Measurements from ENCODE around the gene SPATA9. TPM values are rescaled to one million over a fixed set of nuclear protein-coding genes. Genes with fewer than 3 reads are reported as not detected.
A peak's percentile ranks its signal among the peaks of the same experiment; 100 is the strongest.
"Not testable (repeated sequence)": the region's sequence is repeated elsewhere in the genome, so short reads cannot be mapped to it uniquely, and the experiment has no call there.

Gene SPATA9
- total and polyA plus RNA-seq, 5 donors from 2014 or later: 0.28 TPM; not detected in 4

GRCh38 chr5:95652849-95653248, 29.9 kb downstream of the SPATA9 start:
- ATAC-seq (ENCODE audit: low read depth in 2 of 2) (no peak), DNase-seq (no peak)
- no peaks in the 10 kb centered on the region for H3K27me3 ChIP-seq (ENCODE audit: control insufficient read depth, insufficient read depth, low read length)
- H3K36me3 ChIP-seq (ENCODE audit: control insufficient read depth, insufficient read depth, low read length): peaks cover 3% of the 10 kb centered on the region
- no peaks in the 10 kb centered on the region for H3K4me1 ChIP-seq (ENCODE audit: control insufficient read depth, insufficient read depth, low read length, poor library complexity, severe bottlenecking)
- no peak overlapping the region for H3K4me3 ChIP-seq (ENCODE audit: low read depth, low read length)
- Mint-ChIP-seq H3K9me3 (no peaks in the 10 kb centered on the region), H3K4me1 (peaks cover 0 to 12% (median 8%) of the 10 kb centered on the region in 4 donors), H3K27me3 (no peaks in the 10 kb centered on the region), H3K27ac (no peak overlapping the region), H3K4me3 (no peak overlapping the region), H3K36me3 (peaks cover 25% of the 10 kb centered on the region)
- no peak overlapping the region for H3K27ac ChIP-seq (ENCODE audit: insufficient read depth, low read length, poor library complexity, severe bottlenecking)
- H3K9me3 ChIP-seq (ENCODE audit: control insufficient read depth in 2 of 2, low read length in 2 of 2): no peaks in the 10 kb centered on the region

- H3K27me3 Mint-ChIP-seq: peaks cover 6% of the 10 kb centered on the region
- DNase-seq: no peak
- Histone ChIP-seq H3K4me3 (ENCODE audit: low read depth, low read length) (no peak overlapping the region), H3K27ac (ENCODE audit: insufficient read depth, low read length, poor library complexity, severe bottlenecking) (no peak overlapping the region), H3K9me3 (ENCODE audit: control insufficient read depth in 2 of 2, low read length in 2 of 2) (no peaks in the 10 kb centered on the region), H3K4me1 (ENCODE audit: control insufficient read depth, insufficient read depth, low read length, poor library complexity, severe bottlenecking) (peaks cover 12% of the 10 kb centered on the region), H3K36me3 (ENCODE audit: control insufficient read depth, insufficient read depth, low read length) (peaks cover 3% of the 10 kb centered on the region), H3K27me3 (ENCODE audit: control insufficient read depth, insufficient read depth, low read length) (no peaks in the 10 kb centered on the region)
- ATAC-seq (ENCODE audit: low read depth in 2 of 2): no peak
- no peaks in the 10 kb centered on the region for H3K9me3 Mint-ChIP-seq
- H3K27ac Mint-ChIP-seq: no peak overlapping the region
- H3K36me3 Mint-ChIP-seq: peaks cover 15% of the 10 kb centered on the region
- peaks cover 12 to 21% (median 15%) of the 10 kb centered on the region in 4 donors for H3K4me1 Mint-ChIP-seq
- peak overlapping the region in 1 of 4 donors; percentile 44 for H3K4me3 Mint-ChIP-seq
Observed at GRCh38 chr5:95649842-95650620, 32.8 kb downstream of the SPATA9 start.

GRCh38 chr5:95649274-95649673, 33.5 kb downstream of the SPATA9 start:
- DNase-seq (no peak), ATAC-seq (ENCODE audit: low read depth in 2 of 2) (no peak)
- peaks cover 13% of the 10 kb centered on the region for H3K36me3 Mint-ChIP-seq
- Histone ChIP-seq H3K4me1 (ENCODE audit: control insufficient read depth, insufficient read depth, low read length, poor library complexity, severe bottlenecking) (peaks cover 12% of the 10 kb centered on the region), H3K4me3 (ENCODE audit: low read depth, low read length) (no peak overlapping the region), H3K36me3 (ENCODE audit: control insufficient read depth, insufficient read depth, low read length) (peaks cover 3% of the 10 kb centered on the region), H3K27ac (ENCODE audit: insufficient read depth, low read length, poor library complexity, severe bottlenecking) (no peak overlapping the region), H3K9me3 (ENCODE audit: control insufficient read depth in 2 of 2, low read length in 2 of 2) (no peaks in the 10 kb centered on the region), H3K27me3 (ENCODE audit: control insufficient read depth, insufficient read depth, low read length) (no peaks in the 10 kb centered on the region)
- no peak overlapping the region for H3K27ac Mint-ChIP-seq
- H3K4me1 Mint-ChIP-seq: peaks cover 12 to 26% (median 20%) of the 10 kb centered on the region in 4 donors
- no peaks in the 10 kb centered on the region for H3K9me3 Mint-ChIP-seq
- H3K27me3 Mint-ChIP-seq: peaks cover 6% of the 10 kb centered on the region
- H3K4me3 Mint-ChIP-seq: peak overlapping the region in 1 of 4 donors; percentile 44

- Histone ChIP-seq H3K4me1 (ENCODE audit: control insufficient read depth, insufficient read depth, low read length, poor library complexity, severe bottlenecking) (peaks cover 12% of the 10 kb centered on the region), H3K36me3 (ENCODE audit: control insufficient read depth, insufficient read depth, low read length) (peaks cover under 1% of the 10 kb centered on the region), H3K27me3 (ENCODE audit: control insufficient read depth, insufficient read depth, low read length) (no peaks in the 10 kb centered on the region), H3K4me3 (ENCODE audit: low read depth, low read length) (peak overlapping the region; percentile 78), H3K9me3 (ENCODE audit: control insufficient read depth in 2 of 2, low read length in 2 of 2) (no peaks in the 10 kb centered on the region), H3K27ac (ENCODE audit: insufficient read depth, low read length, poor library complexity, severe bottlenecking) (no peak overlapping the region)
- Mint-ChIP-seq H3K4me3 (peak overlapping the region; percentile 22 to 61 (median 40)), H3K27ac (peak overlapping the region in 1 of 3 donors; percentile 91), H3K36me3 (peaks cover 12% of the 10 kb centered on the region), H3K4me1 (peaks cover 12 to 30% (median 23%) of the 10 kb centered on the region in 4 donors), H3K9me3 (no peaks in the 10 kb centered on the region), H3K27me3 (peaks cover 6% of the 10 kb centered on the region)
- ATAC-seq (ENCODE audit: low read depth in 2 of 2) (no peak), DNase-seq (peak in 1 of 3 donors; percentile 52)
Observed at GRCh38 chr5:95647886-95648860, 34.6 kb downstream of the SPATA9 start.

GRCh38 chr5:95646569-95647431, 36.0 kb downstream of the SPATA9 start, which contains the start of gene RFESD:
Gene RFESD (plus strand): TSS chr5:95646777. CDS start chr5:95652272, 5,495 bp downstream.
- Mint-ChIP-seq H3K4me1 (peaks cover 12 to 30% (median 23%) of the 10 kb centered on the region in 4 donors), H3K27me3 (peaks cover 9% of the 10 kb centered on the region), H3K27ac (peak within 1 kb of the TSS; percentile 74 to 94 (median 91)), H3K36me3 (no peaks in the 10 kb centered on the region), H3K9me3 (no peaks in the 10 kb centered on the region), H3K4me3 (peak within 1 kb of the TSS; percentile 88 to 96 (median 92))
- Histone ChIP-seq H3K4me3 (ENCODE audit: low read depth, low read length) (peak within 1 kb of the TSS; percentile 78), H3K4me1 (ENCODE audit: control insufficient read depth, insufficient read depth, low read length, poor library complexity, severe bottlenecking) (peaks cover 12% of the 10 kb centered on the region), H3K9me3 (ENCODE audit: control insufficient read depth in 2 of 2, low read length in 2 of 2) (no peaks in the 10 kb centered on the region), H3K27ac (ENCODE audit: insufficient read depth, low read length, poor library complexity, severe bottlenecking) (peak within 1 kb of the TSS; percentile 89), H3K36me3 (ENCODE audit: control insufficient read depth, insufficient read depth, low read length) (no peaks in the 10 kb centered on the region), H3K27me3 (ENCODE audit: control insufficient read depth, insufficient read depth, low read length) (no peaks in the 10 kb centered on the region)
- peak; percentile 90 to 97 (median 92) for DNase-seq
- peak; percentile 94 to 96 for ATAC-seq (ENCODE audit: low read depth in 2 of 2)

- not testable (repeated sequence) for H3K36me3 Mint-ChIP-seq, DNase-seq
- H3K27ac ChIP-seq (ENCODE audit: insufficient read depth, low read length, poor library complexity, severe bottlenecking): peak overlapping the region; percentile 89
Observed at GRCh38 chr5:95646226-95646568, 36.6 kb downstream of the SPATA9 start.

More at GRCh38 chr5:95646226-95646568, 36.6 kb downstream of the SPATA9 start:
- ATAC-seq (ENCODE audit: low read depth in 2 of 2); H3K27me3 ChIP-seq (ENCODE audit: control insufficient read depth, insufficient read depth, low read length); H3K9me3 Mint-ChIP-seq; H3K36me3 ChIP-seq (ENCODE audit: control insufficient read depth, insufficient read depth, low read length); H3K9me3 ChIP-seq (ENCODE audit: control insufficient read depth in 2 of 2, low read length in 2 of 2): not testable (repeated sequence)
- H3K4me3 ChIP-seq (ENCODE audit: low read depth, low read length): peak overlapping the region; percentile 60
- Mint-ChIP-seq H3K4me1 (peaks cover 12 to 30% (median 23%) of the 10 kb centered on the region in 4 donors), H3K4me3 (peak overlapping the region; percentile 88 to 96 (median 92)), H3K27me3 (peaks cover 10% of the 10 kb centered on the region), H3K27ac (peak overlapping the region; percentile 63 to 91 (median 82))
- H3K4me1 ChIP-seq (ENCODE audit: control insufficient read depth, insufficient read depth, low read length, poor library complexity, severe bottlenecking): peaks cover 12% of the 10 kb centered on the region
